Astrocyte (in vitro differentiated cells and primary cell): ENCODE data around the gene RPL37A. TPM values are rescaled to one million over a fixed set of nuclear protein-coding genes. Genes with fewer than 3 reads are reported as not detected.

Experiments used
- DNase-seq: peaks from one replicate; pipeline ENCODE4 v3.0.0-alpha.2; 2010; ENCODE audit warnings: low read depth
- FAIRE-seq: peaks from 2 replicates; lab custom pipeline; 2011; peaks lifted over from hg19 to GRCh38; lab: Jason Lieb, UNC
- H2AFZ ChIP-seq: 2 replicates; pipeline ENCODE4 v1.6.0; 2012; ENCODE audit warnings: low read depth, low read length, inconsistent platforms
- H3K27ac ChIP-seq: 2 replicates; pipeline ENCODE4 v1.5.1; 2011; ENCODE audit warnings: low read depth, low read length, inconsistent platforms
- H3K27me3 ChIP-seq: 2 replicates; pipeline ENCODE4 v1.6.0; 2011; ENCODE audit warnings: low read length, inconsistent platforms; ENCODE audit not compliant: insufficient read depth
- H3K36me3 ChIP-seq: 2 replicates; pipeline ENCODE4 v1.5.1; 2011; ENCODE audit warnings: low read length, inconsistent platforms; ENCODE audit not compliant: insufficient read depth
- H3K4me1 ChIP-seq: 2 replicates; pipeline ENCODE4 v1.5.1; 2011; ENCODE audit warnings: low read length, inconsistent platforms; ENCODE audit not compliant: insufficient read depth
- H3K4me2 ChIP-seq: 2 replicates; pipeline ENCODE4 v1.6.0; 2012; ENCODE audit warnings: low read length, inconsistent platforms
- H3K4me3 ChIP-seq: 2 replicates; pipeline ENCODE4 v1.5.1; 2011; ENCODE audit warnings: low read depth, mild to moderate bottlenecking, low read length, inconsistent platforms; ENCODE audit not compliant: insufficient read depth
- H3K79me2 ChIP-seq: 2 replicates; pipeline ENCODE4 v1.6.0; 2012; ENCODE audit warnings: mild to moderate bottlenecking, low read length, inconsistent platforms; ENCODE audit not compliant: insufficient read depth
- H3K9ac ChIP-seq: 2 replicates; pipeline ENCODE4 v1.6.0; 2012; ENCODE audit warnings: mild to moderate bottlenecking, low read length, inconsistent platforms
- H3K9me3 ChIP-seq: 2 replicates; pipeline ENCODE4 v1.5.1; 2012; ENCODE audit warnings: low read depth, mild to moderate bottlenecking, low read length, inconsistent platforms; ENCODE audit not compliant: insufficient read depth
- H4K20me1 ChIP-seq: 2 replicates; pipeline ENCODE4 v1.6.0; 2012; ENCODE audit warnings: low read length, inconsistent platforms; ENCODE audit not compliant: insufficient read depth
- H3K27ac Mint-ChIP-seq: one replicate; pipeline ENCODE4 v1.8.0; 2021; ENCODE audit warnings: mild to moderate bottlenecking, mixed read lengths; ENCODE audit not compliant: unreplicated experiment
- H3K27me3 Mint-ChIP-seq: one replicate; pipeline ENCODE4 v1.8.0; 2021; ENCODE audit warnings: low read depth, mixed read lengths; ENCODE audit not compliant: unreplicated experiment
- H3K36me3 Mint-ChIP-seq: one replicate; pipeline ENCODE4 v1.8.0; 2021; ENCODE audit warnings: low read depth, mixed read lengths; ENCODE audit not compliant: unreplicated experiment
- H3K4me1 Mint-ChIP-seq: one replicate; pipeline ENCODE4 v1.8.0; 2021; ENCODE audit warnings: low read depth, mixed read lengths; ENCODE audit not compliant: unreplicated experiment
- H3K4me3 Mint-ChIP-seq: one replicate; pipeline ENCODE4 v1.8.0; 2021; ENCODE audit warnings: mild to moderate bottlenecking, moderate library complexity, mixed read lengths; ENCODE audit not compliant: unreplicated experiment
- H3K9me3 Mint-ChIP-seq: one replicate; pipeline ENCODE4 v1.8.0; 2021; ENCODE audit warnings: mild to moderate bottlenecking, mixed read lengths; ENCODE audit not compliant: unreplicated experiment
- CTCF ChIP-seq: IDR thresholded peaks from 2 replicates; pipeline ENCODE4 v1.5.1; 2011; ENCODE audit warnings: low read depth, mild to moderate bottlenecking, inconsistent platforms, low read length, moderate library complexity; ENCODE audit not compliant: insufficient read depth
- EZH2 ChIP-seq: IDR thresholded peaks from 2 replicates; pipeline ENCODE4 v1.6.1; 2012; ENCODE audit warnings: mild to moderate bottlenecking, low read length, inconsistent platforms; ENCODE audit not compliant: insufficient read depth
- total RNA-seq: library from RNA; stranded (reverse); gene quantifications from 2 replicates; pipeline ENCODE4 v1.2.1, GENCODE V29; 2021

The RPL37A gene
- total RNA-seq, 1 donor from 2014 or later: 2,632 TPM

- Mint-ChIP-seq H3K9me3 (peaks cover 4% of the 10 kb centered on the region), H3K4me1 (peaks cover 23% of the 10 kb centered on the region), H3K27me3 (peaks cover 10% of the 10 kb centered on the region), H3K36me3 (peaks cover 14% of the 10 kb centered on the region), H3K4me3 (no peak overlapping the region), H3K27ac (no peak overlapping the region)
- Histone ChIP-seq H3K79me2 (no peaks in the 10 kb centered on the region), H3K9ac (no peak overlapping the region), H3K4me3 (no peak overlapping the region), H3K27ac (no peak overlapping the region), H3K4me1 (peaks cover 30% of the 10 kb centered on the region), H3K4me2 (peak overlapping the region; percentile 34), H3K27me3 (no peaks in the 10 kb centered on the region), H2AFZ (peak overlapping the region; percentile 22), H3K36me3 (no peaks in the 10 kb centered on the region), H4K20me1 (no peaks in the 10 kb centered on the region), H3K9me3 (no peaks in the 10 kb centered on the region)
- TF ChIP-seq CTCF (no peak), EZH2 (no peak)
- FAIRE-seq (no peak), DNase-seq (no peak)
Observed at GRCh38 chr2:216539791-216540241, 41.2 kb downstream of the RPL37A start.

- Histone ChIP-seq H2AFZ (no peak overlapping the region), H3K27me3 (no peaks in the 10 kb centered on the region), H3K9ac (no peak overlapping the region), H3K4me2 (no peak overlapping the region), H4K20me1 (no peaks in the 10 kb centered on the region), H3K79me2 (no peaks in the 10 kb centered on the region), H3K9me3 (no peaks in the 10 kb centered on the region), H3K4me3 (no peak overlapping the region), H3K27ac (no peak overlapping the region), H3K36me3 (no peaks in the 10 kb centered on the region), H3K4me1 (peaks cover 19% of the 10 kb centered on the region)
- FAIRE-seq (no peak), DNase-seq (no peak)
- H3K4me3 Mint-ChIP-seq: no peak overlapping the region
- TF ChIP-seq CTCF (no peak), EZH2 (no peak)
- peaks cover 14% of the 10 kb centered on the region for H3K36me3 Mint-ChIP-seq
- H3K27ac Mint-ChIP-seq: no peak overlapping the region
- H3K27me3 Mint-ChIP-seq: peaks cover 14% of the 10 kb centered on the region
- peaks cover 4% of the 10 kb centered on the region for H3K9me3 Mint-ChIP-seq
- peaks cover 12% of the 10 kb centered on the region for H3K4me1 Mint-ChIP-seq
Observed at GRCh38 chr2:216540920-216541319, 42.3 kb downstream of the RPL37A start.

- no peak overlapping the region for H2AFZ ChIP-seq
- H3K9ac ChIP-seq: no peak overlapping the region
- H3K36me3 ChIP-seq: no peaks in the 10 kb centered on the region
- peaks cover 7% of the 10 kb centered on the region for H3K4me1 Mint-ChIP-seq
- H3K36me3 Mint-ChIP-seq: peaks cover 14% of the 10 kb centered on the region
- no peaks in the 10 kb centered on the region for H3K27me3 ChIP-seq
- H3K4me2 ChIP-seq: no peak overlapping the region
- no peak overlapping the region for H3K27ac ChIP-seq
- no peaks in the 10 kb centered on the region for H4K20me1 ChIP-seq
- peaks cover 14% of the 10 kb centered on the region for H3K4me1 ChIP-seq
- FAIRE-seq (no peak), DNase-seq (no peak)
- H3K4me3 ChIP-seq: no peak overlapping the region
- H3K27ac Mint-ChIP-seq: no peak overlapping the region
- H3K9me3 Mint-ChIP-seq: peaks cover 4% of the 10 kb centered on the region
- H3K9me3 ChIP-seq: no peaks in the 10 kb centered on the region
- no peak overlapping the region for H3K4me3 Mint-ChIP-seq
- peaks cover 14% of the 10 kb centered on the region for H3K27me3 Mint-ChIP-seq
- TF ChIP-seq EZH2 (no peak), CTCF (no peak)
- no peaks in the 10 kb centered on the region for H3K79me2 ChIP-seq
Observed at GRCh38 chr2:216541505-216541904, 42.9 kb downstream of the RPL37A start.
